ENCODE results near the gene FERMT2. TPM values are rescaled to one million over a fixed set of nuclear protein-coding genes. Genes with fewer than 3 reads are reported as not detected.
A peak's percentile ranks its signal among the peaks of the same experiment; 100 is the strongest.

The FERMT2 gene
- total RNA-seq, 2 donors from 2014 or later: 197 to 225 TPM

GRCh38 chr14:52961060-52961639 is 10.3 kb upstream of the FERMT2 start:
- Histone ChIP-seq H3K9me3 (no peaks in the 10 kb centered on the region), H3K4me1 (ENCODE audit: control insufficient read depth in 1 of 2, low read depth in 2 of 2) (peaks cover 5 to 14% of the 10 kb centered on the region in 2 donors), H3K27me3 (replicated peaks; ENCODE audit: insufficient read depth) (no peaks in the 10 kb centered on the region), H3K27ac (peak overlapping the region; percentile 43 to 68), H3K4me3 (no peak overlapping the region), H3K36me3 (no peaks in the 10 kb centered on the region)
- DNase-seq (ENCODE audit: low spot score) (no peak), ATAC-seq (ENCODE audit: insufficient number of reproducible peaks, low FRiP score, low read depth) (no peak)
- peak; percentile 71 for TF ChIP-seq CTCF (IDR thresholded peaks at IDR 0.05)

- Histone ChIP-seq H3K4me3 (no peak overlapping the region), H3K4me1 (ENCODE audit: control insufficient read depth in 1 of 2, low read depth in 2 of 2) (peaks cover 5 to 18% of the 10 kb centered on the region in 2 donors), H3K36me3 (no peaks in the 10 kb centered on the region), H3K27me3 (replicated peaks; ENCODE audit: insufficient read depth) (no peaks in the 10 kb centered on the region), H3K27ac (peak overlapping the region; percentile 43 to 68), H3K9me3 (no peaks in the 10 kb centered on the region)
- DNase-seq (ENCODE audit: low spot score): no peak
- no peak for TF ChIP-seq CTCF (IDR thresholded peaks at IDR 0.05)
- no peak for ATAC-seq (ENCODE audit: insufficient number of reproducible peaks, low FRiP score, low read depth)
Measured at GRCh38 chr14:52960627-52961026, 9.8 kb upstream of the FERMT2 start.

GRCh38 chr14:52954346-52955214 is 3.7 kb upstream of the FERMT2 start:
- Histone ChIP-seq H3K9me3 (no peaks in the 10 kb centered on the region), H3K4me3 (peak overlapping the region; percentile 63), H3K36me3 (no peaks in the 10 kb centered on the region), H3K27ac (peak overlapping the region; percentile 97 to 98), H3K27me3 (replicated peaks; ENCODE audit: insufficient read depth) (no peaks in the 10 kb centered on the region), H3K4me1 (ENCODE audit: control insufficient read depth in 1 of 2, low read depth in 2 of 2) (peaks cover 0 to 40% of the 10 kb centered on the region in 2 donors)
- TF ChIP-seq CTCF (IDR thresholded peaks at IDR 0.05): peak; percentile 34
- DNase-seq (ENCODE audit: low spot score) (no peak), ATAC-seq (ENCODE audit: insufficient number of reproducible peaks, low FRiP score, low read depth) (peak; percentile 56)

GRCh38 chr14:52951681-52952554 is 1.1 kb upstream of the FERMT2 start:
- ATAC-seq (ENCODE audit: insufficient number of reproducible peaks, low FRiP score, low read depth): no peak
- peaks cover 1 to 57% of the 10 kb centered on the region in 2 donors for H3K4me1 ChIP-seq (ENCODE audit: control insufficient read depth in 1 of 2, low read depth in 2 of 2)
- H3K36me3 ChIP-seq: no peaks in the 10 kb centered on the region
- H3K27ac ChIP-seq: peak overlapping the region; percentile 97 to 98
- no peaks in the 10 kb centered on the region for H3K9me3 ChIP-seq
- H3K27me3 ChIP-seq (replicated peaks; ENCODE audit: insufficient read depth): no peaks in the 10 kb centered on the region
- peak overlapping the region; percentile 94 for H3K4me3 ChIP-seq
- DNase-seq (ENCODE audit: low spot score): no peak
- TF ChIP-seq CTCF (IDR thresholded peaks at IDR 0.05): no peak

Data from thoracic aorta (tissue), 2 donors.